ENCODE measurements around the gene CCDC28B. TPM values are rescaled to one million over a fixed set of nuclear protein-coding genes. Genes with fewer than 3 reads are reported as not detected.

Gene CCDC28B
- total RNA-seq, 2 experiments from 2014 or later: 28.3 to 53.4 TPM

DNA sequence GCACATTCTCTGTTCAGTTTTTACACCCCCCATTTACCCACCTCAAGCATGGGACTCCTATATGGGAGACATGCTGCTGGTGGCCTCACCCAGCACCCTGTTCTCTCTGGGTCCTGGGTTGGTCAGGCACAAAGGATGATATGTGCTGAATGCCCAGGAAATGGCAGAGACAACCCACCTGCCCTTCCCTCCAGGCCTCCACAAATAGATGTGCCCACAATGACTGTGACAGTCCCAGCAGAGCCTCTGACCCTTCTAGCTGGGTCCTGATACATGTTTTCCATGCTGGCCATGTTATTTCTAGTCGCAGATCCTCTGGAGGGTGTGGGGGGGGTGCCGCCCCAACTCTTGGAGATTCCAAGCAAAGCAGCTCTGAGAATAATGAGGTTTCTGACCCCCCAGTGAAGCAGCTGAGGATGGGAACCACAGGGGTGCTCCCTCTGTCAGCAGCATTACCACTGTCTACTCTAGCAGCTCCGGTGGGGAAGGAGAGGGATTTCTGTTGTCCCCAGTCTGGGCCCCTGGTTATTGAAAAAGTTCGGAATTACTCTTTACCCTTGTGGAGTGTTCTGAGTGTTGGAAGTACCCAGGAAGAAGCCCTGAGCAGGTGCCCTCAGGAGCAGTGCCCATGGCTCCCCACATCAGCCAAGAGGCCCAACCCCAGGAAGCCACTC lies 1.2 kb upstream of the CCDC28B start:
- Histone ChIP-seq H3K79me2 (ENCODE audit: insufficient read depth, low read depth, low read length) (no peaks in the 10 kb centered on the region), H3K9me2 (ENCODE audit: insufficient read depth, low read length) (no peaks in the 10 kb centered on the region), H3K36me3 (ENCODE audit: insufficient read depth, low read length) (peaks cover 52% of the 10 kb centered on the region), H3K4me1 (ENCODE audit: insufficient read depth, low read length, poor library complexity, severe bottlenecking) (peaks cover 39% of the 10 kb centered on the region), H2AFZ (ENCODE audit: low read length) (no peak overlapping the region), H3K27ac (ENCODE audit: low read depth, low read length, poor library complexity, severe bottlenecking) (peak overlapping the region; percentile 56), H4K20me1 (ENCODE audit: insufficient read depth, low read length) (no peaks in the 10 kb centered on the region), H3K9me3 (ENCODE audit: low read length) (no peaks in the 10 kb centered on the region), H3K4me3 (ENCODE audit: low read depth, low read length, poor library complexity, severe bottlenecking) (no peak overlapping the region), H3K4me2 (ENCODE audit: low read length) (peak overlapping the region; percentile 80; the same call in 1 of the 2 replicates)
- no TSS peak for BruUV-seq (replicated peaks)
- ChIA-PET POLR2A (no interaction called here), CTCF (ENCODE audit: unreplicated experiment) (no interaction called here)
- intact Hi-C loops (cut with micrococcal nuclease; ENCODE audit: unreplicated experiment): no loop called here
- DNase-seq (ENCODE audit: low spot score): no peak
- no peak for TF ChIP-seq EZH2phosphoT487 (IDR thresholded peaks at IDR 0.05; ENCODE audit: borderline replicate concordance, low read depth, low read length)
- no peak for TF ChIP-seq CTCF (conservative IDR thresholded peaks at IDR 0.05; ENCODE audit: low read length)

GRCh38 chr1:32199717-32200072 lies 700 bp upstream of the CCDC28B start:
- intact Hi-C loops (cut with micrococcal nuclease; ENCODE audit: unreplicated experiment): no loop called here
- H3K4me1 ChIP-seq (ENCODE audit: insufficient read depth, low read length, poor library complexity, severe bottlenecking): peaks cover 39% of the 10 kb centered on the region
- H3K4me3 ChIP-seq (ENCODE audit: low read depth, low read length, poor library complexity, severe bottlenecking): peak overlapping the region; percentile 73
- peak overlapping the region; percentile 56 for H3K27ac ChIP-seq (ENCODE audit: low read depth, low read length, poor library complexity, severe bottlenecking)
- H3K9me2 ChIP-seq (ENCODE audit: insufficient read depth, low read length): no peaks in the 10 kb centered on the region
- no peaks in the 10 kb centered on the region for H3K9me3 ChIP-seq (ENCODE audit: low read length)
- no peaks in the 10 kb centered on the region for H4K20me1 ChIP-seq (ENCODE audit: insufficient read depth, low read length)
- CTCF ChIA-PET (ENCODE audit: unreplicated experiment): no interaction called here
- no TSS peak for BruUV-seq (replicated peaks)
- DNase-seq (ENCODE audit: low spot score): no peak
- H2AFZ ChIP-seq (ENCODE audit: low read length): no peak overlapping the region
- no peaks in the 10 kb centered on the region for H3K79me2 ChIP-seq (ENCODE audit: insufficient read depth, low read depth, low read length)
- H3K4me2 ChIP-seq (ENCODE audit: low read length): peak overlapping the region; percentile 80
- H3K36me3 ChIP-seq (ENCODE audit: insufficient read depth, low read length): peaks cover 46% of the 10 kb centered on the region
- TF ChIP-seq CTCF (conservative IDR thresholded peaks at IDR 0.05; ENCODE audit: low read length): no peak
- TF ChIP-seq EZH2phosphoT487 (IDR thresholded peaks at IDR 0.05; ENCODE audit: borderline replicate concordance, low read depth, low read length): no peak
- POLR2A ChIA-PET: interaction anchor here (0.6 kb wide), 1 partner anchor 261 kb away, joined by 3 read pairs; no protein-coding TSS in a partner anchor
